ENCODE measurements around the gene MAP3K10.

Gene MAP3K10

DNA sequence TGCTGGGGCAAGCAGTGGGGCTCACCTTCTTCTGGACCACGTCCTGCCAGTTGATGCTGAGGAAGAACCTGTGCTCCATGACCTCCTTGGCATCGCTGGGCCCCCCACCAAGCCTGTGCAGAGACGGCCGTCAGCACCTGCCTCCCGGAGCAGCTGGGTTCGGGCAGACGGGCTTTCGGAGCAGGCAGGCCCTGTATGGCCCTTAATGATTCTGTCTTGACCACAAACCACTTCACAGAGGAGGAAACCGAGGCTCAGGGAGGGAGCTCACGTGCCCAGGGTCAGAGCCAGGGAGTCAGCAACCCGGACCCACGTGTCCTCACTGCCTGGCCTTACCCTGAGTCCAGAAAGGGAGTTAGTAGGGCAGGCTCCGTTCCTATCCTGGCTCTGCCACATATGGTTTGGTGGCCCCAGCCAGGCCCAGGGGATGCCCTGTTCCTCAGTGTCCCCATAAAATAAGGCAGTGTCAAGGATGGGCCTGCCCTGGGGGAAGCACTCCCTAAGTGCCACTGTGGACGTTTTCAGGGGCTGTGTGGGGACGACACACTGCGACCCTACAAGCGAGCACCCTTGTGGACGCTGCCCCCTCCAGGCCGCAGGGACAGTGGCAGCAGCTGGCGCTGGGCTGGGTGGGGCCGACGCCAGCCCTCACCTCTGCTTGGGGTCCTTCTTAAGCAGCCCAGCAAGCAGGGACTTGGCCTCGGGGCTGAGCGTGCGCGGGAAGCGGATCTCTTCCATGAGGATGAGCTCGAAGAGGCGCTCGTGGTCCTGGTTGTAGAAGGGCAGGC lies 44.2 kb downstream of the MAP3K10 start:
- DNase-seq: no peak

DNA sequence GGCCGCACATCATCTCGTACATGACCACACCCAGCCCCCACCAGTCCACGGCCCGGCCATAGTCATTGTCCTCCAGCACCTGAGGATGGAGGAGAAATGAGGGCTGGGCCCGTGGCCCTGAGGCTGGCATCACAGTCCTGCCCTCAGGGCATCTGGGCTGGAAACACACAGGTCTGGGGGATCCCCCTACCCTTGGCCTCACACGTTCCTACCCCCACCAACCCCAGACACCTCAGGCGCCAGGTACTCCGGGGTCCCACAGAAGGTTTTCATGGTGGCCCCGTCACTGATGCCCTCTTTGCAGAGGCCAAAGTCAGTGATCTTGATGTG lies 44.8 kb downstream of the MAP3K10 start:
- DNase-seq: no peak

GRCh38 chr19:40236366-40236765 lies 45.1 kb downstream of the MAP3K10 start:
- no peak for DNase-seq

DNA sequence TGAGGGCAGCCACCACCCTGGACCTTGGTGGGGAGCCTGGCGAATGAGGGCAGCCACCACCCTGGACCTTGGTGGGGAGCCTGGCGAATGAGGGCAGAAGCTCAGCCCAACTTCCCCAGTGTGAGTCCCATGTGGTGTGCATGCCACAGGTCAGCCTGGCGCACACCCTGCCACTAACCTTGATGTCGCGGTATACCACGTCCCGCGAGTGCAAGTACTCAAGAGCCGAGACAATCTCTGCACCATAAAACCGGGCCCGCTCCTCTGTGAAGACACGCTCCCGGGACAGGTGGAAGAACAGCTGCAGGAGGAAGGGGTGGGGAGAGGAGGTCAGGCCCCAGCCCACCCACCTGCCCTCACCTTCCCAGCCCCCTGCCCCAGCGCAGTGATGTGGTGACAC lies 46.6 kb downstream of the MAP3K10 start:
- DNase-seq: no peak

GRCh38 chr19:40238775-40239174 lies 47.5 kb downstream of the MAP3K10 start:
- DNase-seq: no peak

DNA sequence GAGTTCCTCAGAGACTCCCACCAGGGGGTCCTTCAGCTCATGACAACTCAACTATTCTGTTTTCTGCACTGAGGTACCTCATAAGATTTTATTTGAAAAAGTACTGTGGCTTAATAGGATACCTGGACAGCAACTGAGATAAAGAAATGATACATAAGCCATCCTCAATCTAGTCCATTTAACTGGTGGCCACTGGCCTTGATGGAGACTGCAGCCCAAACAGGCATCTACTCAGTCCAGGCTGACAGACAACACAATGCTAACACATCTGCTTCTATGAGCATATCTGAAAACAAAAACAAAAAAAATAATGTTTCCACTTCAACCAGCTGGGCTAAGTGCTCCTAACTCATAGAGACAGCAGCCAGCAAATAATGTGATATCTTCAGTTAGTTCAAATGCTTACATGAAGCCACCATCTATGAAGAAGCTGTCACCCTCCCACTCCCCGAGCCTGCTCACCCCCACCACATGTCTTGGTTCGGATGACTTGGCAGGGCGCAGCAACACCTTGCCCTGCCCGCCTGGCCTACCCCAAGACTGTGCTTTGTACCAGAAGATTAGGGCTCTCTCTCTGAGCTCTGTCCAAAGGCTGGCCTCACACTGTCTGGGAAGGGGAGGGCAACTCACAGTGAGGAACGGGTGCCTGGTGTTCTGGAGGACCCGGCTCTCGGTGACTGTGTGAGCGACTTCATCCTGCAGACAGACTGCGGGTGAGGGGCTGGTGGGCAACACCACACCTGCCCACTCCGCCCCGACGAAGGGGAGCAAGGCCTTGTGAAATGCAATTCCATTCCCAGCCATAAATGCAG lies 48.4 kb downstream of the MAP3K10 start:
- DNase-seq: no peak

- no peak for DNase-seq
Observed at GRCh38 chr19:40240332-40240731, 49.1 kb downstream of the MAP3K10 start.

DNA sequence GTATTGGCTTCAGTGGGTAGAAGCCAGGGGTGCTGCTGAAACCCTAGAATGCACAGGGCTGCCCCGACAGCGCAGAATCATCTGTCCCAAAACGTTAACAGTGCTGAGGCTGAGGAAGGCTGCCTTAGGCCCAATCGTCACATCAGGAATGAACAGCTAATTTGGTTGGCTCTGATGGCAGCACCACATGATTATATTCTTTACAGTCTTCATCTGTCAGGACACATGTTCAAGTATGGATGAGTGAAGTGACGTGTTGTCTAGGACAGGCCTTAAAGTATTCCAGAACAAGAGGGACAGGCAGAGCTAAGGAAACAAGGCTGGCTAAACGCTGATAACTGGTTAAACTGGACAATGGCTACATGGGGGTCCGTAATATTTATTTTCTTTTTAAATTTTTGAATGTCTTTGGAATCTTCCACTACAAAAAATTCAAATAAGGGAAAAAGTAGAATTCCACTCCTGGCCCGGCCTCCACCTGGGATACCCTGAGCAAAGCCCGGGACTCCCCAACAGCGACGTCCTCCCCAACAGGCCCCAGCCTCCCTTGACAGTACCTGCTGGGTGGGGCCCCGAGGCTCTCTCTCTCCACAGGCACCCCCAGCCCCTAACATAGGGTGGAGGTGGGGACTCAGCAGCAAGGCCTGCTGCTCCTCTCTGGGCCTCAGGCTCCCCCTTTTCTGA lies 50.0 kb downstream of the MAP3K10 start:
- DNase-seq: no peak

DNA sequence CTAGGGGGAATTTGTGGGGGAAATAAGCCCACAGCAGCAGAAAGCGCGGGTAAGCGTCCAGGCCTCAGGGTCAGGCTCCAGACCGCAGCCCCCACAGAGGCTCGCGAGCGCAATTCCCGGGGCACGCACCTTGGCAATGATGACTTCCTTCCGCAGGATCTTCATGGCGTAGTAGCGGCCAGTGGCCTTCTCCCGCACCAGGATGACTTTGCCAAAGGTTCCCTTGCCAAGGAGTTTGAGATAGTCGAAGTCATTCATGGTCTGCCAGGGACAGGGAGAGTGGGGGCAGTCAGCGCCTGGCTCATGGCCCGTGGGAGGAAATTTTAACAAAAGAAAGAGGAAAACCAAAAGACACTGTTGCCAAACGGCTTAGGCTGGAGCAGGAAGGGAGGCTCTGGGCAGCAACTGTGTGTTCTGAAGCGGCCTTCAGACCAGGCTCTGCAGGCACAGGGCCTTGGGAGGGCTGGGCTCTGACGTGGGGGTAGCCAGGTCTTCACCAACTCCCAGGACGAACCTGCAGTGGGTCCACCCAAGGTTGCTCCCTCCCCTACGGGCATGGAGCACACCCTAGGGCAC lies 50.7 kb downstream of the MAP3K10 start:
- DNase-seq: no peak

GRCh38 chr19:40242480-40242879 lies 51.3 kb downstream of the MAP3K10 start:
- DNase-seq: no peak

DNA sequence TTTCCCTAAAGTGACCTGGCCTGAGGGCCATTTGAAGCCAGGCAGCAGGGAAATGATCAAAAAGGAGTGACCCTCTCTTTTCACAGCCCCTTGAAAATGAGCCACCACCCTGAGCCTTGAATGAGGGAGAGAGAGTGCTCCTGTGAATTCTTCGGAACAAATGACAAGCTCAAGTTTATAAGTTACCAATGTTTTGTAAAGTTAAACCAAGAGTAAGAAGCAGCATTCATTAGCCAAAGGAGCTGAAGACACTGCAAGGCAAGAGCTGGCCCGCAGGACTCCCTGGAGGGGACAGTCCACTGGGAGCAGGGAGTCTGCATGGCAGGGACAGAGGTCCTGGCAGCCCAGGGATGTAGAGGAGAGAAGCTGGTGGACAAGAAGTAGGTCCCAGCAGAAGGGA lies 52.0 kb downstream of the MAP3K10 start:
- DNase-seq: no peak

- DNase-seq: no peak
Observed at GRCh38 chr19:40244579-40245317, 53.5 kb downstream of the MAP3K10 start.

DNA sequence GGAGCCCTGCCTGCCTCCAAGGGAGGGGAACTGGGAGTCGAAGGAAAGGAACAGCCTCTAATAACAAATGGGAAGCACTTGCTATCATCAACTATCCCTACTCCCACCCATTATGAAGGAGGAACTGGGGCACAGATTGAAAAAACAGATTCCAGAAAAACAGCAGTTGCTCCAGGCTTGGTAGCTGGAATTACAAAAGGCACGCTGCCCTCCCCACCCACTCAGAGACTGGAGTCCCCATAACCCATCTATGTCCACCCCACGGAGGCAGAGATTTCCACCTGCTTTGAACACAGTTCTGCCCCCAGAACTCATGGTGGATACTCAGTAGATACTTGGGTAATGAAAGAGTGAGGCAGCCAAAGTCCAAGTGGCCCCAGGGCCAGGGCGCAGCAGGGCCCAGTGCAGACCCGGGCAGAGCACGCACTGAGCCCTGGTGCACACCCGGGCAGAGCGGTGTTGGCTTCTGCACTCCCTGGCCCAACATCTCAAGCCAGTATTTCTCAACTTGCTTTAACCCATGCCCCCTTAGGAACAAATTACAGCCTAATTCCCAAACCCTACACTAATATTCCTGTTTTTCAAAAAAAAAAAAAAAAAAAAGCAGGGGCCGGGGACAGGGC lies 54.4 kb downstream of the MAP3K10 start:
- no peak for DNase-seq

- no peak for DNase-seq
Observed at GRCh38 chr19:40246292-40247073, 55.3 kb downstream of the MAP3K10 start.

GRCh38 chr19:40247178-40247577 lies 56.0 kb downstream of the MAP3K10 start:
- DNase-seq: no peak

DNA sequence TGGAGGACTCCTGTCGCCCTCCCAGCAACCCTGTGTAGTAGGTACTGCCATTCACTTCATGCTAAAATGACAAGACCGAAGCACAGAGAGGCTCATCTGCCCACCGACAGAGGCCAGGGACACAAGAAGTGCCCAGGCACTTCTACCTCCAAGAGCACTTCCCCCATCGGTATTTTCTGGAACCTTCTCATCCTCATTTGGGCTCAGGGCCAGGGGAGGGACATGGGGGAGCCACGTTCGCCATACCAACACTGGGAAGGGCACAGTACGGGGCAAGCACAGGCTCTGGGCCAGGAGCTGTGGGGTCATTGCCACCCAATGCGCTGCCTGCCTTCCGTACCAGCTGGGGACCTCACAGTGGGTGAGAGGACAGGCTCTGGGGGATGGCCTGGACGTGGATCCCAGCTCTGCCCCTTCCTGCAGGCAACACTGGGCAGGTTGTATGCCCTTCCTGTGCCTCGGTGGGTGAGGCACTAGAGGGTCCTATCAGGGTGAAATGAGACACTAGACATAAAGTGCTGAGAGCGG lies 56.6 kb downstream of the MAP3K10 start:
- DNase-seq: no peak

DNA sequence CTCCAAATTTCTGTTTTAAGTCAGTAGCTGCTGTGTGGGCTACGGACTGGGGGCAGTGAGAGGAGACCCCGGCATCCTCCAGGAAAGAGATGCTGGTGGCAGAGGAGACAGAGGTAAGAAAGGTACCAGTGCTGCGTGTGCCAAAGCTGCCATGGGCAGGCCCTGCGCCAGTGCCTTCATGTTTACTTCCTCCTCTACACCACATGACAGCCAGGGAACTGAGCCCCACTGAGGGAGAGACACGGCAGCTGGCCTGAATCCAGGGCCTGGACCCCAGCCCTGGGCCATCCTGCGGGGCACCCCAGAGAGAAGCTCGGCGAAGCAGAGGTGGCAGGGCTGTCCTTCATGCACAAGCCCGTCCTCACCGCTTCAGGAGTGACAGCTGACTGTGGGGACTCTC lies 58.0 kb downstream of the MAP3K10 start:
- no peak for DNase-seq

GRCh38 chr19:40249781-40250180 lies 58.6 kb downstream of the MAP3K10 start:
- no peak for DNase-seq

- no peak for DNase-seq
Observed at GRCh38 chr19:40251244-40251643, 60.0 kb downstream of the MAP3K10 start.

GRCh38 chr19:40251991-40252390 lies 60.8 kb downstream of the MAP3K10 start:
- no peak for DNase-seq

- no peak for DNase-seq
Observed at GRCh38 chr19:40252395-40252794, 61.2 kb downstream of the MAP3K10 start.

All from MV-4-11 (cell line).